Measurements from ENCODE around the gene TBC1D10B. TPM values are rescaled to one million over a fixed set of nuclear protein-coding genes. Genes with fewer than 3 reads are reported as not detected.

TBC1D10B gene
- total RNA-seq, 1 experiment from 2014 or later, result 56.6 TPM

DNA sequence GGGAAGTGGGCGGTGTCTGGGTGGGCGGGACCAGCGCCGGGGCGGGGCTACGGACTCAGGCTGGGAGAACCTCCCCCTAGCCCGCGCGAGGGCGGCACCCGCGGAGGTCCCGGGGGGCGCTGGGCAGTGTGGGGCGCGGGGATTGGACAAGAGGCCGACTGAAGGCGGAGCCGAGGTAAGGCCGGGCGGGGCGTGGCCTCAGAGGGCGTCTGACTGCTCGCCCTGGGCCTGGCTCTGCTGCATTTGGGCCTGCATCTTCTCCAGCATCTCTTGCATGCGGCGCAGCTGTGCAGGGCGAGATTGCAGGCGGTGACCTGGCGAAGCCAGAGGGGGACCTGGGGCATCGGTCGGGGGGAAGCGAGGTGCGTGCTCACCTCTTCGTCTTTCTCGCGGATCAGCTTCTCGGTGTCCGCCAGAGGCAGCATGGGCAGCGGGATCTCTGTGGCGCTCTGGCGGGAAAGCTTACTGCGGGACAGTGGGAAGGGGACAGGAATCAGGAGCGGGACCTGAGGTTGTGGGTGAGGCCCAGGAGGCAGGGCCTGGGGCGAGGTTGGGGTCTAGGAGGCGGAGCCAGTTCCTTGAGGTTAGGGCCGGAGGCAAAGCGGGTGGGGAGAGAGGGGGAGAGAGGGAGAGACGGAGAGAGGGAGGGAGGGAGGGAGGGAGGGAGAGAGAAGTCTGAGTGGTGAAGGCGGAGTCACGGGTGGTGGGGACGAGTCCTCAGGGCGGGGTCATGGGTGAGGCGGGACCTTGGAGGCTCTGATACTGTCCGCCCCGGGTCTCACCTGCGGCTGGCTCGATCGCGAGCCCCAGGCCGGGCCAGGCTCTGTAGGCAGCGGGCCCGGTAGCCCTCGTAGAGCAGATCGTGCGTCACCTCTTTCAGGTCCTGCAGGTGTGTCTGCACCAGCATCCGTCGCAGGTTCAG is 8.2 kb upstream of the TBC1D10B start:
- peak; percentile 98 for DNase-seq (ENCODE audit: low read depth)
- in situ Hi-C loops (cut with HindIII; ENCODE audit: low pct_unique_long_range_greater_than_20kb, low sequenced_read_pairs), result no loop called here

GRCh38 chr16:30377812-30378235 is 7.5 kb upstream of the TBC1D10B start:
- in situ Hi-C loops (cut with HindIII; ENCODE audit: low pct_unique_long_range_greater_than_20kb, low sequenced_read_pairs), result no loop called here
- DNase-seq (ENCODE audit: low read depth), result peak; percentile 92

- in situ Hi-C loops (cut with HindIII; ENCODE audit: low pct_unique_long_range_greater_than_20kb, low sequenced_read_pairs), result no loop called here
- DNase-seq (ENCODE audit: low read depth), result no peak
Observed at GRCh38 chr16:30377050-30377811, 6.9 kb upstream of the TBC1D10B start.

- in situ Hi-C loops (cut with HindIII; ENCODE audit: low pct_unique_long_range_greater_than_20kb, low sequenced_read_pairs), result no loop called here
- DNase-seq (ENCODE audit: low read depth), result no peak
Observed at GRCh38 chr16:30376461-30376902, 6.2 kb upstream of the TBC1D10B start.

- DNase-seq (ENCODE audit: low read depth), result no peak
- in situ Hi-C loops (cut with HindIII; ENCODE audit: low pct_unique_long_range_greater_than_20kb, low sequenced_read_pairs), result no loop called here
Observed at GRCh38 chr16:30375864-30376263, 5.6 kb upstream of the TBC1D10B start.

GRCh38 chr16:30374538-30374937 is 4.2 kb upstream of the TBC1D10B start, which contains the start of gene MYL11:
Gene MYL11 (plus strand): TSS chr16:30374802. CDS start chr16:30374858, 56 bp downstream.
- in situ Hi-C loops (cut with HindIII; ENCODE audit: low pct_unique_long_range_greater_than_20kb, low sequenced_read_pairs), result no loop called here
- DNase-seq (ENCODE audit: low read depth), result no peak

DNA sequence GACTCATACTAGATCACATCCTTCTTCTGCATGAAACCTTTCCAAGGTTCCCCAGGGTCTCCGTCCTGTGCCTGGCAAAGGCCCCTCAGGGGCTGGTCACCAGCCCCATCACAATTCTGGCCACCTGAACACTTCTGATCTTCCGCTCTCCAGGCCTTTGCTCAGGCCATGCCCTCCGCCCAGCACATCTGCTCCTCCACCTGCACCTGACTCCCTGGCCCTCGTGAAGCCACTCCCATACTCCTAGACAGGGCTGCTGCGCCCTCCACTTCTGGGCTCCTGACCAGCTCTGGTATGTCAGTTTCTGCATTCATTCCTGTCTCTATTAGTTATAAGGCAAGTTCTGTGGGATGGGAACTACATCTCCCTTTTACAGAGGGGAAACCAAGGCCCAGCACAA is 2.4 kb upstream of the TBC1D10B start:
- in situ Hi-C loops (cut with HindIII; ENCODE audit: low pct_unique_long_range_greater_than_20kb, low sequenced_read_pairs), result no loop called here
- no peak for DNase-seq (ENCODE audit: low read depth)

DNA sequence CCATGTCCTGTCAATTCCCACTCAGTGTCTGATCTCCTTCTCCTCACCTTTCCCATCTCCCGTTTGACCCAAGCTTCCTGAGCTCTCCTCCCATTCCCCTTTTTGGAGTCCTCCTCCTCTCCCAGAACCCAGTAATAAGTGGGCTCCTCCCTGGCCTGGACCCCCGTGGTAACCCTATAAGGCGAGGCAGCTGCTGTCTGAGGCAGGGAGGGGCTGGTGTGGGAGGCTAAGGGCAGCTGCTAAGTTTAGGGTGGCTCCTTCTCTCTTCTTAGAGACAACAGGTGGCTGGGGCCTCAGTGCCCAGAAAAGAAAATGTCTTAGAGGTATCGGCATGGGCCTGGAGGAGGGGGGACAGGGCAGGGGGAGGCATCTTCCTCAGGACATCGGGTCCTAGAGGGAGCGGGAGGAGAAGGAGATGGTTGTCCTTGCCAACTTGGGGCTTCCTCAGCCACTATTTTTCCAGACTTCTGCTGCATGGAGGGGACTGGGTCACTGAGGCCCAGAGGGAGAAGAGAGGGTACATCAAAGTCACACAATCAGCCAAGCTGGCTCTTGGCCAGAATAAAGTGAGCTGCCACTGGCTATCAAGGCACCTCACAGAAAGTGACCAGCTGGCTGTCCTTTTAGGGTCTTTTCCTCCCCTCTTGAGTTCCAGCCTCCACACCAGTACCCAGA is 1.9 kb upstream of the TBC1D10B start:
- in situ Hi-C loops (cut with HindIII; ENCODE audit: low pct_unique_long_range_greater_than_20kb, low sequenced_read_pairs), result no loop called here
- no peak for DNase-seq (ENCODE audit: low read depth)

- in situ Hi-C loops (cut with HindIII; ENCODE audit: low pct_unique_long_range_greater_than_20kb, low sequenced_read_pairs), result no loop called here
- DNase-seq (ENCODE audit: low read depth), result no peak
Observed at GRCh38 chr16:30371248-30371816, 1.0 kb upstream of the TBC1D10B start.

DNA sequence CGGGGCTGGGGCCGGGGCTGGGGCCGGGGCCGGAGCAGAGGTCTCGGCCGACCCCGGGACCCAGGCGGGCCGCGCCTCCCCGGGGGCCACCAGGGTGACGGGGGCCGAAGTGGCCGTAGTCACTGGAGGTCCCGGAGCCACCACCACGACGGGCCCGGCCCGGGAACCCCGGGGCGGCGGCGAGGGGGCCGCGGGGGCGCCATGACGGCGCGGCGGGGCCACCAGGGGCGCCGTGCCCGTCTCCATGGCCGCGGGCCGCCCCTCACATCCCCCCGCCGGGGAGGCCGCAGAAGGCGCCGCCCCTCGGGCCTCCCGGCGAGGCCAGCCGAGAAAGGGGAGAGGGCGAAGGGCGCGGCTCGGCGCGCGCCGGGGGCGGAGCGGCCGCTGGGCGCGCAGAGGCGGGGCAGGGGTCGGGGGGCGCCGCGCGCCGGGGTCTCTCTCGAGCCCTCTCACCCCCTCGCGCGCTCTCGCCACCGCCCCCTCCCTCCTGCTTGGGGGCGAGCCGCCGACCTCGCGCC is 297 bp downstream of the TBC1D10B start:
- DNase-seq (ENCODE audit: low read depth), result no peak
- in situ Hi-C loops (cut with HindIII; ENCODE audit: low pct_unique_long_range_greater_than_20kb, low sequenced_read_pairs), result no loop called here

GRCh38 chr16:30369091-30369937 is 980 bp downstream of the TBC1D10B start:
- no peak for DNase-seq (ENCODE audit: low read depth)
- in situ Hi-C loops (cut with HindIII; ENCODE audit: low pct_unique_long_range_greater_than_20kb, low sequenced_read_pairs), result no loop called here

GRCh38 chr16:30368792-30369090 is 1.6 kb downstream of the TBC1D10B start:
- in situ Hi-C loops (cut with HindIII; ENCODE audit: low pct_unique_long_range_greater_than_20kb, low sequenced_read_pairs), result no loop called here
- DNase-seq (ENCODE audit: low read depth), result no peak

GRCh38 chr16:30368122-30368791 is 2.0 kb downstream of the TBC1D10B start:
- no peak for DNase-seq (ENCODE audit: low read depth)
- in situ Hi-C loops (cut with HindIII; ENCODE audit: low pct_unique_long_range_greater_than_20kb, low sequenced_read_pairs), result no loop called here

DNA sequence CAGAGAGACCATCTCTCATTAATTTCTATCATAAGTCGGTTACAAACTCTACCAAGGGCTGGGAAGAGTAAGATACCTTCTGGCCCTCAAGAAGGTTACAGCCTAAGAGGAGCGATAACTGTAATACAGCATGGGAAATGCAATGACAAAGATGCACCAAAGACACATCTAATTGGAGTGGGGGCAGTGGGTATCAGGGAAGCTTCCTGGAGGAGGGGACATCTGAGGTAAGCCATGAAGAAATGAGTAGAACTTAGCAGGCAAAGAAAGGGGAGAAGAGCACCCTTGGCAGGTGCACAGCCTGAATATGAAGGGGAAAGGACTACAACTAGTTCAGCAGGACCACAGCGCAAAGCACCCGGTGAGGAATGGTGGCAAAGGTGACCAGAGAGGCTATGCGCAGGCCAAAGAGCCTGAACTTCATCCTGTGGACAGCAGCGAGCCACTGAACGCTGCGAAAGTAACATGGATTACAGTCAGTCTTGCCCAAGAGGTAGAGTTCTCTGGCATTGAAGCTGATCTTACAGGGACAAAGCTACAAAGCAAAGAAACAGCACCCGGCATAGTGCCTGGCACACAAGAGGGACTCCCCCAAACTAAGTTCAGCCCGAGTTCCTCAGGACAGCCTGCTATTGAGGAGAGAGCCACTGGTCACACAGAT is 2.8 kb downstream of the TBC1D10B start:
- in situ Hi-C loops (cut with HindIII; ENCODE audit: low pct_unique_long_range_greater_than_20kb, low sequenced_read_pairs), result no loop called here

GRCh38 chr16:30366511-30366910 is 3.8 kb downstream of the TBC1D10B start:
- no peak for DNase-seq (ENCODE audit: low read depth)
- in situ Hi-C loops (cut with HindIII; ENCODE audit: low pct_unique_long_range_greater_than_20kb, low sequenced_read_pairs), result no loop called here

More for the DNA sequence above, 2.8 kb downstream of the TBC1D10B start:
- DNase-seq (ENCODE audit: low read depth), result no peak

- in situ Hi-C loops (cut with HindIII; ENCODE audit: low pct_unique_long_range_greater_than_20kb, low sequenced_read_pairs), result no loop called here
Observed at GRCh38 chr16:30365200-30365599, 5.1 kb downstream of the TBC1D10B start.

More at GRCh38 chr16:30365200-30365599, 5.1 kb downstream of the TBC1D10B start:
- DNase-seq (ENCODE audit: low read depth), result no peak

Measured in Caki2 (cell line).